ENCODE measurements around the gene KBTBD6. TPM values are rescaled to one million over a fixed set of nuclear protein-coding genes. Genes with fewer than 3 reads are reported as not detected.
A peak's percentile ranks its signal among the peaks of the same experiment; 100 is the strongest.

KBTBD6 gene
- polyA plus RNA-seq, 1 of the 3 experiments (the other 2 are of a cell fraction) = 1.9 TPM

DNA sequence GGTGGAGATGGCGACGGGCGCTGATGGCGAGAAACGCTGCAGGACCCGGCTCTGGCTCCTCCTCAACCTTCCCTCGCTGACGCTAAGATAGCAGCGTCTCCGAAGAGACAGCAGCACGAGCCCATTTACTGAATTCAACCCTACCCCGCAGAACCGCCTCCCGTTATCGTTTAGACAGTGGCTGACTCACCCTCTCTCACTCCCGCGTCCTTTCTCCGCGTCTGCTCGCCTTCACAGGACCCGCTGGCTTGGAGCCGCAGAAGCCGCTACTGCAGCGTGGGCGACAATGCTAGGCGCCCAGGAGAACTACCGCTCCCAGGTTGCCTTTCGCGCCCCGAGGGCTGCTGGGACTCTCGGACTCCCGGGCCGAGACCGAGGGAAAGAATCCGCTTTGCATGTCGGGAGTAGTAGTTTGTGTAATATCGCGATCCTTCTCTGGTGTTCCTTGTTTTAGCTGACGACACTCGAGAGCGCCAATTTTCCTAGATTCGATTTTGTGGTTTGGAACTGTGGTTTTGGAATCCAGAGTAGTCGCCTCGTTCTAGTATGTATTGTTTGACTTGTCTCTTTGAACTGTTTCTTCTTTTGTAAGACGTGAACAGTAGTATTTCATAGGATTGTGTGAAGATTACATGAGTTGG, at the start of gene KBTBD6 (continued):
- TF ChIP-seq, protein P1, sequence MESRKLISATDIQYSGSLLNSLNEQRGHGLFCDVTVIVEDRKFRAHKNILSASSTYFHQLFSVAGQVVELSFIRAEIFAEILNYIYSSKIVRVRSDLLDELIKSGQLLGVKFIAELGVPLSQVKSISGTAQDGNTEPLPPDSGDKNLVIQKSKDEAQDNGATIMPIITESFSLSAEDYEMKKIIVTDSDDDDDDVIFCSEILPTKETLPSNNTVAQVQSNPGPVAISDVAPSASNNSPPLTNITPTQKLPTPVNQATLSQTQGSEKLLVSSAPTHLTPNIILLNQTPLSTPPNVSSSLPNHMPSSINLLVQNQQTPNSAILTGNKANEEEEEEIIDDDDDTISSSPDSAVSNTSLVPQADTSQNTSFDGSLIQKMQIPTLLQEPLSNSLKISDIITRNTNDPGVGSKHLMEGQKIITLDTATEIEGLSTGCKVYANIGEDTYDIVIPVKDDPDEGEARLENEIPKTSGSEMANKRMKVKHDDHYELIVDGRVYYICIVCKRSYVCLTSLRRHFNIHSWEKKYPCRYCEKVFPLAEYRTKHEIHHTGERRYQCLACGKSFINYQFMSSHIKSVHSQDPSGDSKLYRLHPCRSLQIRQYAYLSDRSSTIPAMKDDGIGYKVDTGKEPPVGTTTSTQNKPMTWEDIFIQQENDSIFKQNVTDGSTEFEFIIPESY (IDR thresholded peaks at IDR 0.05; ENCODE audit: borderline replicate concordance, low read depth) = peak; percentile 100
- TF ChIP-seq FOSL2 (IDR thresholded peaks at IDR 0.05; ENCODE audit: borderline replicate concordance, low read depth) (peak; percentile 39; the same call in 1 of the 2 replicates), TAF1 (IDR thresholded peaks at IDR 0.05; ENCODE audit: borderline replicate concordance, low read depth, low read length) (peak; percentile 74), TEAD4 (IDR thresholded peaks at IDR 0.05; ENCODE audit: borderline replicate concordance, insufficient read depth) (no peak), RAD21 (IDR thresholded peaks at IDR 0.05; ENCODE audit: low read length) (no peak), MXI1 (IDR thresholded peaks at IDR 0.05; ENCODE audit: low read depth, low read length) (peak; percentile 93), GABPA (IDR thresholded peaks at IDR 0.05; ENCODE audit: low read depth) (peak; percentile 57), NRF1 (IDR thresholded peaks at IDR 0.05; ENCODE audit: low read depth, low read length) (no peak), RCOR1 (IDR thresholded peaks at IDR 0.05; ENCODE audit: low read length) (0 out of 2 replicates have a peak, but pooled peaks have one; percentile 33)
- TF ChIP-seq, protein P2, sequence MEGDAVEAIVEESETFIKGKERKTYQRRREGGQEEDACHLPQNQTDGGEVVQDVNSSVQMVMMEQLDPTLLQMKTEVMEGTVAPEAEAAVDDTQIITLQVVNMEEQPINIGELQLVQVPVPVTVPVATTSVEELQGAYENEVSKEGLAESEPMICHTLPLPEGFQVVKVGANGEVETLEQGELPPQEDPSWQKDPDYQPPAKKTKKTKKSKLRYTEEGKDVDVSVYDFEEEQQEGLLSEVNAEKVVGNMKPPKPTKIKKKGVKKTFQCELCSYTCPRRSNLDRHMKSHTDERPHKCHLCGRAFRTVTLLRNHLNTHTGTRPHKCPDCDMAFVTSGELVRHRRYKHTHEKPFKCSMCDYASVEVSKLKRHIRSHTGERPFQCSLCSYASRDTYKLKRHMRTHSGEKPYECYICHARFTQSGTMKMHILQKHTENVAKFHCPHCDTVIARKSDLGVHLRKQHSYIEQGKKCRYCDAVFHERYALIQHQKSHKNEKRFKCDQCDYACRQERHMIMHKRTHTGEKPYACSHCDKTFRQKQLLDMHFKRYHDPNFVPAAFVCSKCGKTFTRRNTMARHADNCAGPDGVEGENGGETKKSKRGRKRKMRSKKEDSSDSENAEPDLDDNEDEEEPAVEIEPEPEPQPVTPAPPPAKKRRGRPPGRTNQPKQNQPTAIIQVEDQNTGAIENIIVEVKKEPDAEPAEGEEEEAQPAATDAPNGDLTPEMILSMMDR (IDR thresholded peaks at IDR 0.05) = no peak
- TF ChIP-seq, protein P3, sequence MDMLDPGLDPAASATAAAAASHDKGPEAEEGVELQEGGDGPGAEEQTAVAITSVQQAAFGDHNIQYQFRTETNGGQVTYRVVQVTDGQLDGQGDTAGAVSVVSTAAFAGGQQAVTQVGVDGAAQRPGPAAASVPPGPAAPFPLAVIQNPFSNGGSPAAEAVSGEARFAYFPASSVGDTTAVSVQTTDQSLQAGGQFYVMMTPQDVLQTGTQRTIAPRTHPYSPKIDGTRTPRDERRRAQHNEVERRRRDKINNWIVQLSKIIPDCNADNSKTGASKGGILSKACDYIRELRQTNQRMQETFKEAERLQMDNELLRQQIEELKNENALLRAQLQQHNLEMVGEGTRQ (IDR thresholded peaks at IDR 0.05; ENCODE audit: borderline replicate concordance, low read depth, low read length) = no peak

DNA sequence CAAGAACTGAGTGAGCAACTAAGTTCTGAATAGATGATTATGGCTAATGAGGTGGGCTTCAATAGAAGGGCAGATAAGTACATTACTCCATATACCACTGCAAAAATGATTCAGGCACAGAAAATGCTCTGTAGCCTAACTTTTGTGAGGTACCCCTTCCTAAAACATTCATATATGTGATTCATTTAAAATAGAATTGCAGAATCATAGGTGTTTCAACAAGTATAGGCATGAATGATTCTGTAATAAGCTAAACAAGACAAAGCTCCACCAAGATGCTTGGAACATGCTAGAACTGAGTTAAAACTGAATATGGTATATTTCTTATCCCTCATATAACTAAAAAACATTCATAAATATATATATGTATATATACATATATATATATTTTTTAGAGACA, 49.6 kb upstream of the KBTBD6 start:
- ChIA-PET POLR2A (no interaction called here), CTCF (no interaction called here)
- H3K9ac ChIP-seq = no peak overlapping the region
- H3K4me3 ChIP-seq (ENCODE audit: low read depth in 2 of 2, low read length in 1 of 2) = no peak overlapping the region
- H3F3A ChIP-seq (replicated peaks; ENCODE audit: insufficient read depth) = no peaks in the 10 kb centered on the region
- H3K4me1 ChIP-seq (ENCODE audit: control insufficient read depth in 1 of 2, insufficient read depth in 2 of 2, low read depth in 1 of 2, low read length in 1 of 2) = no peaks in the 10 kb centered on the region
- no peaks in the 10 kb centered on the region for H3K36me3 ChIP-seq (replicated peaks in 1 of 2; ENCODE audit: control insufficient read depth in 1 of 2, insufficient read depth in 2 of 2, low read length in 1 of 2)
- DNase-seq = no peak
- no peak overlapping the region for H3K4me2 ChIP-seq
- no peaks in the 10 kb centered on the region for H3K27me3 ChIP-seq (ENCODE audit: insufficient read depth)
- H3K27ac ChIP-seq (ENCODE audit: low read depth in 2 of 2, low read length in 1 of 2) = no peak overlapping the region
- no peaks in the 10 kb centered on the region for H3K79me2 ChIP-seq (ENCODE audit: insufficient read depth)
- no peaks in the 10 kb centered on the region for H3K9me2 ChIP-seq
- H2AFZ ChIP-seq (ENCODE audit: low read depth) = no peak overlapping the region
- H3K9me3 ChIP-seq = no peaks in the 10 kb centered on the region
- H4K20me1 ChIP-seq (ENCODE audit: insufficient read depth) = no peaks in the 10 kb centered on the region
- TF ChIP-seq YY1 (IDR thresholded peaks at IDR 0.05; ENCODE audit: low read depth) = no peak
- TF ChIP-seq, protein P4, sequence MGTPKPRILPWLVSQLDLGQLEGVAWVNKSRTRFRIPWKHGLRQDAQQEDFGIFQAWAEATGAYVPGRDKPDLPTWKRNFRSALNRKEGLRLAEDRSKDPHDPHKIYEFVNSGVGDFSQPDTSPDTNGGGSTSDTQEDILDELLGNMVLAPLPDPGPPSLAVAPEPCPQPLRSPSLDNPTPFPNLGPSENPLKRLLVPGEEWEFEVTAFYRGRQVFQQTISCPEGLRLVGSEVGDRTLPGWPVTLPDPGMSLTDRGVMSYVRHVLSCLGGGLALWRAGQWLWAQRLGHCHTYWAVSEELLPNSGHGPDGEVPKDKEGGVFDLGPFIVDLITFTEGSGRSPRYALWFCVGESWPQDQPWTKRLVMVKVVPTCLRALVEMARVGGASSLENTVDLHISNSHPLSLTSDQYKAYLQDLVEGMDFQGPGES (IDR thresholded peaks at IDR 0.05; ENCODE audit: low read depth, low read length) = no peak
- TF ChIP-seq NFIC (IDR thresholded peaks at IDR 0.05; ENCODE audit: borderline replicate concordance) = no peak
- no peak for TF ChIP-seq GATA2 (CRISPR knock-in tag; IDR thresholded peaks at IDR 0.05)
- TF ChIP-seq, protein P5, sequence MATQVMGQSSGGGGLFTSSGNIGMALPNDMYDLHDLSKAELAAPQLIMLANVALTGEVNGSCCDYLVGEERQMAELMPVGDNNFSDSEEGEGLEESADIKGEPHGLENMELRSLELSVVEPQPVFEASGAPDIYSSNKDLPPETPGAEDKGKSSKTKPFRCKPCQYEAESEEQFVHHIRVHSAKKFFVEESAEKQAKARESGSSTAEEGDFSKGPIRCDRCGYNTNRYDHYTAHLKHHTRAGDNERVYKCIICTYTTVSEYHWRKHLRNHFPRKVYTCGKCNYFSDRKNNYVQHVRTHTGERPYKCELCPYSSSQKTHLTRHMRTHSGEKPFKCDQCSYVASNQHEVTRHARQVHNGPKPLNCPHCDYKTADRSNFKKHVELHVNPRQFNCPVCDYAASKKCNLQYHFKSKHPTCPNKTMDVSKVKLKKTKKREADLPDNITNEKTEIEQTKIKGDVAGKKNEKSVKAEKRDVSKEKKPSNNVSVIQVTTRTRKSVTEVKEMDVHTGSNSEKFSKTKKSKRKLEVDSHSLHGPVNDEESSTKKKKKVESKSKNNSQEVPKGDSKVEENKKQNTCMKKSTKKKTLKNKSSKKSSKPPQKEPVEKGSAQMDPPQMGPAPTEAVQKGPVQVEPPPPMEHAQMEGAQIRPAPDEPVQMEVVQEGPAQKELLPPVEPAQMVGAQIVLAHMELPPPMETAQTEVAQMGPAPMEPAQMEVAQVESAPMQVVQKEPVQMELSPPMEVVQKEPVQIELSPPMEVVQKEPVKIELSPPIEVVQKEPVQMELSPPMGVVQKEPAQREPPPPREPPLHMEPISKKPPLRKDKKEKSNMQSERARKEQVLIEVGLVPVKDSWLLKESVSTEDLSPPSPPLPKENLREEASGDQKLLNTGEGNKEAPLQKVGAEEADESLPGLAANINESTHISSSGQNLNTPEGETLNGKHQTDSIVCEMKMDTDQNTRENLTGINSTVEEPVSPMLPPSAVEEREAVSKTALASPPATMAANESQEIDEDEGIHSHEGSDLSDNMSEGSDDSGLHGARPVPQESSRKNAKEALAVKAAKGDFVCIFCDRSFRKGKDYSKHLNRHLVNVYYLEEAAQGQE (IDR thresholded peaks at IDR 0.05; ENCODE audit: low read depth, low read length) = no peak
- TF ChIP-seq, protein P1 (IDR thresholded peaks at IDR 0.05; ENCODE audit: borderline replicate concordance, low read depth) = no peak
- TF ChIP-seq RAD21 (IDR thresholded peaks at IDR 0.05; ENCODE audit: low read length) = no peak
- TF ChIP-seq, protein P3 (IDR thresholded peaks at IDR 0.05; ENCODE audit: borderline replicate concordance, low read depth, low read length) = no peak
- no peak for TF ChIP-seq TEAD4 (IDR thresholded peaks at IDR 0.05; ENCODE audit: borderline replicate concordance, insufficient read depth)
